HL-60 (cell line): ENCODE data around the gene ADAM22.

Source experiments
- GABPA ChIP-seq: IDR thresholded peaks from 2 replicates; pipeline ENCODE4 v1.6.1; 2012; ENCODE audit warnings: low read depth
- POLR2AphosphoS5 ChIP-seq: IDR thresholded peaks from 2 replicates; pipeline ENCODE4 v1.6.1; 2012; ENCODE audit warnings: low read depth
- SPI1 ChIP-seq: IDR thresholded peaks from 2 replicates; pipeline ENCODE4 v1.6.1; 2012; ENCODE audit warnings: low read depth, mild to moderate bottlenecking, borderline replicate concordance
- TF ChIP-seq, protein P1 (sequence below): IDR thresholded peaks from one replicate; pipeline ENCODE4 v1.5.1; 2011; ENCODE audit warnings: low read length, control low read depth, inconsistent platforms; ENCODE audit not compliant: insufficient read depth
- TF ChIP-seq, protein P2 (sequence below): IDR thresholded peaks from 2 replicates; pipeline ENCODE4 v1.6.1; 2012; ENCODE audit warnings: low read depth; ENCODE audit not compliant: insufficient replicate concordance

DNA sequence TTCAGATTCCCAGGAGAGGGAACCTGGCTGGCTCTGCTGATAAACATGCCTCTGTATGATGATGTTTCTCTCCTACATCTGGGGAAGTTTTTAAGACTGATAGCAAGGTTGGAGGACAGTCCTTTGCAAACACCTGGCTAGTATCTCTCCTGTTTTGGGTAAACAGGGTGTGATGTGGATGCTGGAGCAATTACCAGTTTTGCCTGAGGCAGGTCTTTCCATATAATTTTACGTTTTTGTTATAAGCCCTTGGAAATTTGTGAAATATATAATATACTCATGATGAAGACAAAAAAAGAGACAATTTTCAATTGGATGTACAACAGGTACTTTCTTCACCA, 138.6 kb downstream of the ADAM22 start:
- TF ChIP-seq, protein P1, sequence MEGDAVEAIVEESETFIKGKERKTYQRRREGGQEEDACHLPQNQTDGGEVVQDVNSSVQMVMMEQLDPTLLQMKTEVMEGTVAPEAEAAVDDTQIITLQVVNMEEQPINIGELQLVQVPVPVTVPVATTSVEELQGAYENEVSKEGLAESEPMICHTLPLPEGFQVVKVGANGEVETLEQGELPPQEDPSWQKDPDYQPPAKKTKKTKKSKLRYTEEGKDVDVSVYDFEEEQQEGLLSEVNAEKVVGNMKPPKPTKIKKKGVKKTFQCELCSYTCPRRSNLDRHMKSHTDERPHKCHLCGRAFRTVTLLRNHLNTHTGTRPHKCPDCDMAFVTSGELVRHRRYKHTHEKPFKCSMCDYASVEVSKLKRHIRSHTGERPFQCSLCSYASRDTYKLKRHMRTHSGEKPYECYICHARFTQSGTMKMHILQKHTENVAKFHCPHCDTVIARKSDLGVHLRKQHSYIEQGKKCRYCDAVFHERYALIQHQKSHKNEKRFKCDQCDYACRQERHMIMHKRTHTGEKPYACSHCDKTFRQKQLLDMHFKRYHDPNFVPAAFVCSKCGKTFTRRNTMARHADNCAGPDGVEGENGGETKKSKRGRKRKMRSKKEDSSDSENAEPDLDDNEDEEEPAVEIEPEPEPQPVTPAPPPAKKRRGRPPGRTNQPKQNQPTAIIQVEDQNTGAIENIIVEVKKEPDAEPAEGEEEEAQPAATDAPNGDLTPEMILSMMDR, result no peak
- TF ChIP-seq POLR2AphosphoS5 (no peak), GABPA (no peak), SPI1 (no peak)
- TF ChIP-seq, protein P2, sequence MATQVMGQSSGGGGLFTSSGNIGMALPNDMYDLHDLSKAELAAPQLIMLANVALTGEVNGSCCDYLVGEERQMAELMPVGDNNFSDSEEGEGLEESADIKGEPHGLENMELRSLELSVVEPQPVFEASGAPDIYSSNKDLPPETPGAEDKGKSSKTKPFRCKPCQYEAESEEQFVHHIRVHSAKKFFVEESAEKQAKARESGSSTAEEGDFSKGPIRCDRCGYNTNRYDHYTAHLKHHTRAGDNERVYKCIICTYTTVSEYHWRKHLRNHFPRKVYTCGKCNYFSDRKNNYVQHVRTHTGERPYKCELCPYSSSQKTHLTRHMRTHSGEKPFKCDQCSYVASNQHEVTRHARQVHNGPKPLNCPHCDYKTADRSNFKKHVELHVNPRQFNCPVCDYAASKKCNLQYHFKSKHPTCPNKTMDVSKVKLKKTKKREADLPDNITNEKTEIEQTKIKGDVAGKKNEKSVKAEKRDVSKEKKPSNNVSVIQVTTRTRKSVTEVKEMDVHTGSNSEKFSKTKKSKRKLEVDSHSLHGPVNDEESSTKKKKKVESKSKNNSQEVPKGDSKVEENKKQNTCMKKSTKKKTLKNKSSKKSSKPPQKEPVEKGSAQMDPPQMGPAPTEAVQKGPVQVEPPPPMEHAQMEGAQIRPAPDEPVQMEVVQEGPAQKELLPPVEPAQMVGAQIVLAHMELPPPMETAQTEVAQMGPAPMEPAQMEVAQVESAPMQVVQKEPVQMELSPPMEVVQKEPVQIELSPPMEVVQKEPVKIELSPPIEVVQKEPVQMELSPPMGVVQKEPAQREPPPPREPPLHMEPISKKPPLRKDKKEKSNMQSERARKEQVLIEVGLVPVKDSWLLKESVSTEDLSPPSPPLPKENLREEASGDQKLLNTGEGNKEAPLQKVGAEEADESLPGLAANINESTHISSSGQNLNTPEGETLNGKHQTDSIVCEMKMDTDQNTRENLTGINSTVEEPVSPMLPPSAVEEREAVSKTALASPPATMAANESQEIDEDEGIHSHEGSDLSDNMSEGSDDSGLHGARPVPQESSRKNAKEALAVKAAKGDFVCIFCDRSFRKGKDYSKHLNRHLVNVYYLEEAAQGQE, result no peak
